Fibroblast of the aortic adventitia (primary cell): ENCODE results near the gene NLRP8. TPM values are rescaled to one million over a fixed set of nuclear protein-coding genes. Genes with fewer than 3 reads are reported as not detected.
"Not testable (repeated sequence)": the region's sequence is repeated elsewhere in the genome, so short reads cannot be mapped to it uniquely, and the experiment has no call there.

Source experiments
- DNase-seq: peaks from one replicate; pipeline ENCODE4 v3.0.0-alpha.2; 2010; ENCODE audit warnings: low read depth
- H3K4me3 ChIP-seq: 2 replicates; pipeline ENCODE4 v1.5.1; 2011; ENCODE audit warnings: low read depth, mild to moderate bottlenecking, control low read depth, low read length, moderate library complexity
- total RNA-seq: library from RNA; depleted of rRNA; stranded (reverse); fragments of >200 nt; gene quantifications from 2 replicates; pipeline ENCODE4 v1.2.3, GENCODE V29; 2012; ENCODE audit warnings: low replicate concordance
- TF ChIP-seq, protein P1 (sequence below): IDR thresholded peaks from 2 replicates; pipeline ENCODE4 v1.5.1; 2011; ENCODE audit warnings: mild to moderate bottlenecking, low read length, control low read depth, inconsistent platforms; ENCODE audit not compliant: insufficient read depth

Gene NLRP8
- total RNA-seq, 1 donor: not detected

GRCh38 chr19:55909801-55910200, 37.8 kb upstream of the NLRP8 start:
- no peak overlapping the region for H3K4me3 ChIP-seq
- no peak for DNase-seq
- TF ChIP-seq, protein P1, sequence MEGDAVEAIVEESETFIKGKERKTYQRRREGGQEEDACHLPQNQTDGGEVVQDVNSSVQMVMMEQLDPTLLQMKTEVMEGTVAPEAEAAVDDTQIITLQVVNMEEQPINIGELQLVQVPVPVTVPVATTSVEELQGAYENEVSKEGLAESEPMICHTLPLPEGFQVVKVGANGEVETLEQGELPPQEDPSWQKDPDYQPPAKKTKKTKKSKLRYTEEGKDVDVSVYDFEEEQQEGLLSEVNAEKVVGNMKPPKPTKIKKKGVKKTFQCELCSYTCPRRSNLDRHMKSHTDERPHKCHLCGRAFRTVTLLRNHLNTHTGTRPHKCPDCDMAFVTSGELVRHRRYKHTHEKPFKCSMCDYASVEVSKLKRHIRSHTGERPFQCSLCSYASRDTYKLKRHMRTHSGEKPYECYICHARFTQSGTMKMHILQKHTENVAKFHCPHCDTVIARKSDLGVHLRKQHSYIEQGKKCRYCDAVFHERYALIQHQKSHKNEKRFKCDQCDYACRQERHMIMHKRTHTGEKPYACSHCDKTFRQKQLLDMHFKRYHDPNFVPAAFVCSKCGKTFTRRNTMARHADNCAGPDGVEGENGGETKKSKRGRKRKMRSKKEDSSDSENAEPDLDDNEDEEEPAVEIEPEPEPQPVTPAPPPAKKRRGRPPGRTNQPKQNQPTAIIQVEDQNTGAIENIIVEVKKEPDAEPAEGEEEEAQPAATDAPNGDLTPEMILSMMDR: no peak

GRCh38 chr19:55912916-55913315, 34.7 kb upstream of the NLRP8 start:
- TF ChIP-seq, protein P1: no peak
- H3K4me3 ChIP-seq: no peak overlapping the region
- no peak for DNase-seq

- H3K4me3 ChIP-seq: no peak overlapping the region
- no peak for DNase-seq
- TF ChIP-seq, protein P1: no peak
Observed at GRCh38 chr19:55913643-55914268, 33.9 kb upstream of the NLRP8 start.

GRCh38 chr19:55923556-55923955, 24.1 kb upstream of the NLRP8 start:
- TF ChIP-seq, protein P1: no peak
- DNase-seq: no peak
- H3K4me3 ChIP-seq: no peak overlapping the region

GRCh38 chr19:55927991-55928390, 19.6 kb upstream of the NLRP8 start:
- TF ChIP-seq, protein P1: no peak
- no peak for DNase-seq
- no peak overlapping the region for H3K4me3 ChIP-seq

DNA sequence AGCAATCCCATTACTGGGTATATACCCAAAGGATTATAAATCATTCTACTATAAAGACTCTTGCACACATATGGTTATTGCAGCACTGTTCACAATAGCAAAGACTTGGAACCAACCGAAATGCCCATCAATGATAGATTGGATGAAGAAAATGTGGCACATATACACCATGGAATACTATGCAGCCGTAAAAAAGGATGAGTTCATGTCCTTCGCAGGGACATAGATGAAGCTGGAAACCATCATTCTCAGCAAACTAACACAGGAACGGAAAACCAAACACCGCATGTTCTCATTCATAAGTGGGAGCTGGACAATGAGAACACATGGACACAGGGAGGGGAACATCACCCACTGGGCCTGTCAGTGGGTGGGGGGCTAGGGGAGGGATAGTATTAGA, 18.4 kb upstream of the NLRP8 start:
- H3K4me3 ChIP-seq, DNase-seq: not testable (repeated sequence)

DNA sequence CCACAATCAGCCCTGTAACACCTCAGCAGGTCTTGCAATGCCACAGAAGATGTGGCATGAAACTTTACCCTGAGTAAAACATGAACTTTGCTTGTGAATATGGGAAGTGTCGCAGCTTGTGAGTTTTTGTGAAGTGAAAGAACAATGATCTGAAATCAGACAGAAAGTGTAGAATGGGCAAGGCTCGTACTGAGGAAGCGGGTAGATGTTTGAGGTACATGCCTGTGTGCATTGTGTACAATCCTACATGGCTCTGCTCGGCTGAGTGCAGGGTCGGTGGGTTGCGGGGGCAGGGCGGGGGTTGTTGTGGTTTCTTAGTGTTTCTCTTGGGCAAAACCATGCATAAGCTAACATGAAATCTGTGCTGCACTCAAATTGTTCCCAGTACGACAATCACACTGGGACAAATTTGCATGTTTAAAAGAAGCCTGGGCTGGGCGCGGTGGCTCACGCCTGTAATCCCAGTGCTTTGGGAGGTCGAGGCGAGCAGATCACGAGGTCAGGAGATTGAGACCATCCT, 16.6 kb upstream of the NLRP8 start:
- no peak overlapping the region for H3K4me3 ChIP-seq
- DNase-seq: no peak
- TF ChIP-seq, protein P1: no peak
